ENCODE measurements around the gene ZNF646. TPM values are rescaled to one million over a fixed set of nuclear protein-coding genes. Genes with fewer than 3 reads are reported as not detected.
"Not testable (repeated sequence)": the region's sequence is repeated elsewhere in the genome, so short reads cannot be mapped to it uniquely, and the experiment has no call there.

Gene ZNF646
- total RNA-seq, 2 experiments from 2014 or later: 21.3 to 25.8 TPM

DNA sequence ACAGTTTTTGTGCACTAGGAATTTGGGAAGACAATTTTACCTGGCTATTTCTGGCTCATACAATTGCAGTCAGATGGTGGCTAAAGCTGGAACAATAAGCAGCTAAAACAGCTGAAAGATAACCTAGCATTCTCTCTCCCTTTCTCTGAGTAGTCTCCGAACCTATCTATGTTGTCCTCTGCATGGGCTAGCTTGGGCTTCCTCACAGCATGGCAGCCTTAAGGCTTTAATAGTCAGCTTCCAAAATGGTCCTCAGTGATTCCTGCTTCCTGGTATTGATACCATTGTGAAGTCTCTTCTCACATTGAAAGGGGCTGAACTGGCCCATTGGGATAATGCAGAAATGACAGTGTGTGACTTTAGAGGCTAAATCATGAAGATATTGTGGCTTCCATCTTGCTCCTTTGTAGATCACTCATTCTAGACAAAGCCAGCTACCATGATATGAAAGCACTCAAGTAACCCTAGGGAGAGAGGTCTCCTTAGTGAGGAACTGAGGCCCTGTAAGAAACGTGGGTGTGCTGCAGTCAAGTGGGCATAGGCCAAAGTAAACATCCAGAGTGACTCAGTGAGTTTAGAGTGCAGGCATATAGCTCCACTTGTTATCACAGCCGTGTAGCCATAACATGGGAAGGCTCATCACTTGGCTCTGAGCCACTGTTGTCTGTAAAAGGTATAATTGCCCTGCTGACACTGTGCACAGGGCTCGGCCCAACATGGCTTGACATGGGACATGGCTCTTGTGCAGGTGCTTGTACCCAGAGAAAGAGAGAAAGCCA lies 25.8 kb downstream of the ZNF646 start:
- H3K4me3 Mint-ChIP-seq: no peak overlapping the region
- no peaks in the 10 kb centered on the region for H3K27me3 Mint-ChIP-seq
- POLR2A ChIA-PET: interaction anchor here (0.6 kb wide), 1 partner anchor 13 kb away, joined by 3 read pairs; no protein-coding TSS in a partner anchor
- H3K4me1 Mint-ChIP-seq: peaks cover 9% of the 10 kb centered on the region
- CTCF ChIA-PET: interaction anchor here (0.6 to 1.2 kb wide), 3 partner anchors 8 to 136 kb away, joined by 3 to 4 read pairs (median 3); no protein-coding TSS in a partner anchor
- intact Hi-C loops (cut with DNase I, micrococcal nuclease): loop anchor here in 1 of 2 experiments (10.0 kb wide), 1 partner anchor 115 kb away; the partner anchor contains the start of gene HSD3B7
- H3K27ac Mint-ChIP-seq: no peak overlapping the region
- DNase-seq: no peak
- ATAC-seq: no peak
- no peaks in the 10 kb centered on the region for H3K36me3 Mint-ChIP-seq (ENCODE audit: low read depth)
- no peaks in the 10 kb centered on the region for H3K9me3 Mint-ChIP-seq (ENCODE audit: low read depth)

- H3K4me3 Mint-ChIP-seq; DNase-seq; H3K27ac Mint-ChIP-seq; H3K36me3 Mint-ChIP-seq (ENCODE audit: low read depth); H3K9me3 Mint-ChIP-seq (ENCODE audit: low read depth); ATAC-seq; H3K4me1 Mint-ChIP-seq; H3K27me3 Mint-ChIP-seq; intact Hi-C loops (cut with DNase I, micrococcal nuclease): not testable (repeated sequence)
- ChIA-PET CTCF (interaction anchor here (0.6 to 1.2 kb wide), 5 partner anchors 9 to 137 kb away, joined by 3 to 4 read pairs (median 3); partner anchors contain the start of gene HSD3B7), POLR2A (interaction anchor here (0.6 kb wide), 1 partner anchor 12 kb away, joined by 3 read pairs; no protein-coding TSS in a partner anchor)
These were observed 26.8 kb downstream of the ZNF646 start for GRCh38 chr16:31100876-31101641.

- intact Hi-C loops (cut with DNase I, micrococcal nuclease): loop anchor here (5.0 kb wide), 4 partner anchors 37 to 767 kb away; partner anchors contain the start of genes ZNF267 (in 1 of the 2) and ZNF843 (in 1 of the 2)
- peak; percentile 90 for DNase-seq
- peaks cover 12% of the 10 kb centered on the region for H3K36me3 Mint-ChIP-seq (ENCODE audit: low read depth)
- ATAC-seq: peak; percentile 40
- CTCF ChIA-PET: no interaction called here
- no peaks in the 10 kb centered on the region for H3K9me3 Mint-ChIP-seq (ENCODE audit: low read depth)
- POLR2A ChIA-PET: no interaction called here
- H3K4me1 Mint-ChIP-seq: peaks cover 22% of the 10 kb centered on the region
- H3K4me3 Mint-ChIP-seq: peak overlapping the region; percentile 50
- H3K27me3 Mint-ChIP-seq: no peaks in the 10 kb centered on the region
- peak overlapping the region; percentile 80 for H3K27ac Mint-ChIP-seq
These were observed 31.5 kb downstream of the ZNF646 start for GRCh38 chr16:31105677-31106213.

DNA sequence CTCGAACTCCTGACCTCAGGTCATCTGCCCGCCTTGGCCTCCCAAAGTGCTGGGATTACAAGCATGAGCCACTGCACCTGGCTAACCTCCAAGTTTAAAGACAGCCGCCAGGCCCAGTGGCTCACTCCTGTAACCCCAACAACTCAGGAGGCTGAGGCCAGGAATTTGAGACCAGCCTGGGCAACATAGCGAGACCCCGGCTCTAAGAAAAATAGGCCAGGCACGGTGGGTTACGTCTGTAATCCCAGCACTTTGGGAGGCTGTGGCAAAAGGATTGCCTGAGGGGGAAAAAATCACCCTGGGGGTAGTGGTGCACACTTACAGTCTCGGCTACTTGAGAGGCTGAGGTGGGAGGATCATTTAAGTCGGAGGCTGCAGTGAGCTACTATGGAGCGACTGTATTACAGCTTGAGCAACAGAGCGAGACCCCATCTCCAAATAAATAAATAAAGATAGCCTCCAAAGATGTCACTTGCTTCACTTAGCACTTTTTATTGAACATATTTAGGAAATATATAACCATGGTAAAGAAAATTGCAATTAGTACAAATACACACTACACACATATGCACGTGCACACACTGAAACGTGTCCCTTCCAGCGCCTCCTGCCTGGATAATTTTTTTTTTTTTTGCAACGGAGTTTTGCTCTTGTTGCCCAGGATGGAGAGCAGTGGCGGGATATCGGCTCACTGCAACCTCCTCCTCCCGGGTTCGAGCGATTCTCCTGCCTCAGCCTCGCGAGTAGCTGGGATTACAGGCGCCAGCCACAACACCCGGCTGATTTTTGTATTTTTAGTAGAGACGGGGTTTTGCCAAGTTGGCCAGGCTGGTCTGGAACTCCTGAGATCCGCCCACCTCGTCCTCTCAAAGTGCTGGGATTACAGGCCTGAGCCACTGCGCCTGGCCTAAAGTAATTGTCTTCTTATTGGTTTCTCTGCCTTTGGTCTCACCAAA lies 32.6 kb downstream of the ZNF646 start:
- H3K36me3 Mint-ChIP-seq (ENCODE audit: low read depth): peaks cover 20% of the 10 kb centered on the region
- POLR2A ChIA-PET: interaction anchor here (1.0 to 1.7 kb wide), 3 partner anchors 11 to 767 kb away, joined by 3 to 6 read pairs (median 5); partner anchors contain the start of genes FUS, KAT8 and ZNF267
- H3K9me3 Mint-ChIP-seq (ENCODE audit: low read depth): no peaks in the 10 kb centered on the region
- H3K27me3 Mint-ChIP-seq: no peaks in the 10 kb centered on the region
- intact Hi-C loops (cut with DNase I, micrococcal nuclease): loop anchor here (5.0 kb wide), 4 partner anchors 36 to 766 kb away; partner anchors contain the start of genes ZNF267 (in 1 of the 2) and ZNF843 (in 1 of the 2)
- no peak for ATAC-seq
- no peak for DNase-seq
- CTCF ChIA-PET: no interaction called here
- H3K4me1 Mint-ChIP-seq: peaks cover 22% of the 10 kb centered on the region
- H3K27ac Mint-ChIP-seq: peak overlapping the region; percentile 96
- peak overlapping the region; percentile 86 for H3K4me3 Mint-ChIP-seq

DNA sequence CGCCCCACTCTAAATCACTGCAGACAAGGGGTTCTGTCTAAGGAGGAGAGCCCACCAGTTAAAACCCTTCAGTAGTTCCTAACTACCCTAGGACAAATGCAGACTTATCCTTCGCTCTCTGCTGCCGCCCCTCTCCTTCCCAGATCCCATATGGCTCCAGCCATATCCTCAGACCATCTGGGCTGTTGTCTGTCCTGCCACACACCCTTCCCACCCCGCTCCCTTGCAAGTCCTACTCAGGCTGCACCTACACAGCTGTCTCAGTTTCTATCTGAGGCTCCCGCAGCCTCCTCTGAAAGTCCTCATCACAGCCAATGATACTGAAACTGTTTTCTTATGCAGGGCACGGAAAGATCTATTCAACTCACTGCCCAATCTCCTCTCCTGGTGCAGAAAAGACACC lies 33.2 kb downstream of the ZNF646 start:
- H3K4me3 Mint-ChIP-seq: peak overlapping the region; percentile 86
- ATAC-seq (peak; percentile 87), DNase-seq (peak; percentile 77)
- peaks cover 22% of the 10 kb centered on the region for H3K4me1 Mint-ChIP-seq
- POLR2A ChIA-PET: interaction anchor here (1.0 to 1.7 kb wide), 3 partner anchors 10 to 766 kb away, joined by 3 to 6 read pairs (median 5); partner anchors contain the start of genes FUS, KAT8 and ZNF267
- intact Hi-C loops (cut with DNase I, micrococcal nuclease): loop anchor here (5.0 kb wide), 4 partner anchors 35 to 765 kb away; partner anchors contain the start of genes ZNF267 (in 1 of the 2) and ZNF843 (in 1 of the 2)
- peak overlapping the region; percentile 96 for H3K27ac Mint-ChIP-seq
- CTCF ChIA-PET: no interaction called here
- H3K36me3 Mint-ChIP-seq (ENCODE audit: low read depth): peaks cover 25% of the 10 kb centered on the region
- H3K27me3 Mint-ChIP-seq: no peaks in the 10 kb centered on the region
- H3K9me3 Mint-ChIP-seq (ENCODE audit: low read depth): no peaks in the 10 kb centered on the region

- Mint-ChIP-seq H3K4me3 (peak within 1 kb of the TSS; percentile 86), H3K27me3 (no peaks in the 10 kb centered on the region), H3K36me3 (ENCODE audit: low read depth) (peaks cover 25% of the 10 kb centered on the region), H3K4me1 (peaks cover 22% of the 10 kb centered on the region), H3K27ac (peak within 1 kb of the TSS; percentile 96), H3K9me3 (ENCODE audit: low read depth) (no peaks in the 10 kb centered on the region)
- CTCF ChIA-PET: no interaction called here
- peak; percentile 79 for ATAC-seq
- DNase-seq: peak; percentile 90
- intact Hi-C loops (cut with DNase I, micrococcal nuclease): loop anchor here (2.0 to 5.0 kb wide), 10 partner anchors 33 to 764 kb away; partner anchors contain the start of genes ARMC5 (in 1 of the 2), FBXL19 (in 1 of the 2), FUS (in 1 of the 2) and SETD1A (in 1 of the 2)
- POLR2A ChIA-PET: interaction anchor here (1.0 to 1.7 kb wide), 3 partner anchors 9 to 765 kb away, joined by 3 to 6 read pairs (median 5); partner anchors contain the start of genes FUS, KAT8 and ZNF267
These were observed 34.0 kb downstream of the ZNF646 start, which contains the start of gene BCKDK for GRCh38 chr16:31108035-31108793. BCKDK (plus strand) TSS chr16:31108386; CDS start chr16:31109224, 838 bp downstream.

DNA sequence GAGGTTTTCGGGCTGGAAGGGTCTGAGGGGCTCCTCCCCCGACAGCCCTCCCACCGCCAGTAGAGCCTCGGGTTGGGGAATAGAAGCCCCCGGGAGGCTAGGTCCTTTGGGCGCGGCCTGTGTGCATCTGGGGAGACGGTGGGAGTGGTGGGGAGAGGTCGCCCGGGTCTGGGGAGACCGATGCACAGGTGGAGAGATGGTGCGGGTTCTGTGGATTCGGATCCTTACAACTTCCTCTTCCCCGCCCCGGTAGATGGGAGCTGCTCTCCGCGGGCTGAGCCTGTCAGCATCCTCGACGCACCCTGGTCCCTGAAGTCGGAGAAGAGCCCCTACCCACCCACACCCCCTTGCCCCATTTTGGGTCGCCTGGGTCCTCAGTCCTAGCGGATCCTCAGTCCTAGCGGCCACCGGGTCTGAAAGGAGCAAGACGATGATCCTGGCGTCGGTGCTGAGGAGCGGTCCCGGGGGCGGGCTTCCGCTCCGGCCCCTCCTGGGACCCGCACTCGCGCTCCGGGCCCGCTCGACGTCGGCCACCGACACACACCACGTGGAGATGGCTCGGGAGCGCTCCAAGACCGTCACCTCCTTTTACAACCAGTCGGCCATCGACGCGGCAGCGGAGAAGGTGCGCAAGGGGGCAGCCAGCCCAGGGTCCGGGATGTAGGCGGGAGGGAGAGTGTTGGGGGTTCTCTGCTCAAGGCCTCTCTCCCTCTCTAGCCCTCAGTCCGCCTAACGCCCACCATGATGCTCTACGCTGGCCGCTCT lies 34.8 kb downstream of the ZNF646 start:
- POLR2A ChIA-PET: no interaction called here
- DNase-seq (peak; percentile 18), ATAC-seq (no peak)
- no peaks in the 10 kb centered on the region for H3K27me3 Mint-ChIP-seq
- CTCF ChIA-PET: no interaction called here
- H3K27ac Mint-ChIP-seq: peak overlapping the region; percentile 67
- H3K4me1 Mint-ChIP-seq: peaks cover 25% of the 10 kb centered on the region
- intact Hi-C loops (cut with DNase I, micrococcal nuclease): loop anchor here (2.0 to 5.0 kb wide), 10 partner anchors 33 to 763 kb away; partner anchors contain the start of genes ARMC5 (in 1 of the 2), FBXL19 (in 1 of the 2), FUS (in 1 of the 2) and SETD1A (in 1 of the 2)
- H3K36me3 Mint-ChIP-seq (ENCODE audit: low read depth): peaks cover 25% of the 10 kb centered on the region
- no peaks in the 10 kb centered on the region for H3K9me3 Mint-ChIP-seq (ENCODE audit: low read depth)
- peak overlapping the region; percentile 76 for H3K4me3 Mint-ChIP-seq

GRCh38 chr16:31109622-31110021 lies 35.4 kb downstream of the ZNF646 start:
- ChIA-PET CTCF (interaction anchor here (0.6 kb wide), 1 partner anchor 8 kb away, joined by 3 read pairs; no protein-coding TSS in a partner anchor), POLR2A (no interaction called here)
- intact Hi-C loops (cut with DNase I, micrococcal nuclease): loop anchor here (2.0 to 5.0 kb wide), 10 partner anchors 33 to 763 kb away; partner anchors contain the start of genes ARMC5 (in 1 of the 2), FBXL19 (in 1 of the 2), FUS (in 1 of the 2) and SETD1A (in 1 of the 2)
- H3K27me3 Mint-ChIP-seq: no peaks in the 10 kb centered on the region
- H3K27ac Mint-ChIP-seq: peak overlapping the region; percentile 58
- DNase-seq (no peak), ATAC-seq (no peak)
- H3K36me3 Mint-ChIP-seq (ENCODE audit: low read depth): peaks cover 25% of the 10 kb centered on the region
- no peaks in the 10 kb centered on the region for H3K9me3 Mint-ChIP-seq (ENCODE audit: low read depth)
- H3K4me3 Mint-ChIP-seq: peak overlapping the region; percentile 76
- peaks cover 25% of the 10 kb centered on the region for H3K4me1 Mint-ChIP-seq

Data from activated CD4-positive, alpha-beta T cell treated with anti-CD3 and anti-CD28 coated beads for 36 hours (primary cell).